Fibroblast of the aortic adventitia (primary cell): ENCODE measurements around the gene LETMD1. TPM values are rescaled to one million over a fixed set of nuclear protein-coding genes. Genes with fewer than 3 reads are reported as not detected.

Source experiments
- DNase-seq: peaks from one replicate; pipeline ENCODE4 v3.0.0-alpha.2; 2010; ENCODE audit warnings: low read depth
- H3K4me3 ChIP-seq: 2 replicates; pipeline ENCODE4 v1.5.1; 2011; ENCODE audit warnings: low read depth, mild to moderate bottlenecking, control low read depth, low read length, moderate library complexity
- CTCF ChIP-seq: IDR thresholded peaks from 2 replicates; pipeline ENCODE4 v1.5.1; 2011; ENCODE audit warnings: mild to moderate bottlenecking, low read length, control low read depth, inconsistent platforms; ENCODE audit not compliant: insufficient read depth
- total RNA-seq: library from RNA; depleted of rRNA; stranded (reverse); fragments of >200 nt; gene quantifications from 2 replicates; pipeline ENCODE4 v1.2.3, GENCODE V29; 2012; ENCODE audit warnings: low replicate concordance

The LETMD1 gene
- total RNA-seq = 30.5 and 40.6 TPM in 2 replicates

GRCh38 chr12:51047655-51048540, at the start of gene LETMD1:
Gene LETMD1, plus strand, starts transcription at chr12:51048327. Its CDS starts 30 bp downstream, at chr12:51048357.
- DNase-seq = peak; percentile 99
- peak; percentile 90 for TF ChIP-seq CTCF
- peak within 1 kb of the TSS; percentile 92 for H3K4me3 ChIP-seq

GRCh38 chr12:50999093-50999492, 49.0 kb upstream of the LETMD1 start:
- no peak for TF ChIP-seq CTCF
- H3K4me3 ChIP-seq = no peak overlapping the region
- no peak for DNase-seq

- peak; percentile 73 for DNase-seq
Measured at GRCh38 chr12:51000245-51000644, 47.9 kb upstream of the LETMD1 start.

GRCh38 chr12:51001799-51002198, 46.3 kb upstream of the LETMD1 start:
- DNase-seq = no peak
- no peak overlapping the region for H3K4me3 ChIP-seq
- no peak for TF ChIP-seq CTCF

More at GRCh38 chr12:51000245-51000644, 47.9 kb upstream of the LETMD1 start:
- TF ChIP-seq CTCF = no peak
- no peak overlapping the region for H3K4me3 ChIP-seq

- H3K4me3 ChIP-seq = no peak overlapping the region
- no peak for DNase-seq
- no peak for TF ChIP-seq CTCF
Measured at GRCh38 chr12:51004504-51004903, 43.6 kb upstream of the LETMD1 start.

- no peak for DNase-seq
- TF ChIP-seq CTCF = no peak
- no peak overlapping the region for H3K4me3 ChIP-seq
Measured at GRCh38 chr12:51005030-51005429, 43.1 kb upstream of the LETMD1 start.
